ENCODE measurements around the gene MPI.
"Not testable (repeated sequence)": the region's sequence is repeated elsewhere in the genome, so short reads cannot be mapped to it uniquely, and the experiment has no call there.

MPI gene

DNA sequence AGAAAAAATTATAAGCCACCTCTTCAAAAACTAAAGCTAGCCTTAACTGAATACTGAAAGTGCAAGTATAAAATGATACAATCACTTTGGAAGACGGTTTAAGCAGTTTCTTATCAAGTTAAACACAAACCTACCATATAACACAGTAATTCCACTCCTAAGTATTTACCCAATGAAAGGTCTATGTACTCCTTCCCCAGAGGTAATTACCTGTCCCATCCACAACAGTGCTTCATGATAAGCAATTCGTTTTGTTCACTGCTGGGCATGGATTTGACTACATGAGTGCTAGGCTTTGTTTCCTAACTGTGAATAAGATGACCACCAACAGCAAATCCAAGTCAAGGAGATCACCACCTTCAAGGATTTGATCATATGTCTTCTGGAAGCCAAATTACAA is 43.7 kb downstream of the MPI start:
- DNase-seq (ENCODE audit: low read depth in 2 of 2) = no peak

DNA sequence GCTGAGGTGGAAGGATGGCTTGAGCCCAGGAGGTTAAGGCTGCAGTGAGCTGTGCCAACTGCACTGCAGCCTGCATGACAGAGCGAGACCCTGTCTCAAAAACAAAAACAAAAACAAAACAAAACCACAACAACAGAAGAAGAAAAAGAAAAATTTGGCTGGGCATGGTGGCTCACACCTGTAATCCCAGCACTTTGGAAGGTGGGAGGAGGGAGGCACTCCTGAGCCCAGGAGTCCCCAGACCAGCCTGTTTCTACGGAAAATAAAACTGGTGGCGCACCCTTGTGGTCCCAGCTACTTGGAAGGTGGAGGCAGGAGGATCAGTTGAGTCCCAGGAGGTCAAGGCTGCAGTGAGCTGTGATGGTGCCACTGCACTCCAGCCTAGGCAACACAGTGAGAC is 45.4 kb downstream of the MPI start:
- DNase-seq (ENCODE audit: low read depth in 2 of 2) = not testable (repeated sequence)

DNA sequence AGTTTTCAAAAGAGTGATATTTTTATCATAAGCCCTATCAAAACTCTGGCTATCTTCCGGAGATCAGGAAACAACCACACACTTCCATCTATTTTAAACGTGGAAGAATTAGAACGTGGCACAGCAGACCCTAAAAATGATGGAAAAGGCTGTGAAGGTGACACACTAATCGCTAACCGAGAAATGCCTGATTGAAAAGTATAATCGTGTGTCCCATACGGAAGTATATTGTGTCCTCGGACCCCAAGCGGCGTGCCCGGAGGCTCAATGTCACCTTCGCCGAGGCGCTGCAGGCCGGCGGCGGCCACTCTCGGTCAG is 47.4 kb downstream of the MPI start:
- no peak for DNase-seq (ENCODE audit: low read depth in 2 of 2)

DNA sequence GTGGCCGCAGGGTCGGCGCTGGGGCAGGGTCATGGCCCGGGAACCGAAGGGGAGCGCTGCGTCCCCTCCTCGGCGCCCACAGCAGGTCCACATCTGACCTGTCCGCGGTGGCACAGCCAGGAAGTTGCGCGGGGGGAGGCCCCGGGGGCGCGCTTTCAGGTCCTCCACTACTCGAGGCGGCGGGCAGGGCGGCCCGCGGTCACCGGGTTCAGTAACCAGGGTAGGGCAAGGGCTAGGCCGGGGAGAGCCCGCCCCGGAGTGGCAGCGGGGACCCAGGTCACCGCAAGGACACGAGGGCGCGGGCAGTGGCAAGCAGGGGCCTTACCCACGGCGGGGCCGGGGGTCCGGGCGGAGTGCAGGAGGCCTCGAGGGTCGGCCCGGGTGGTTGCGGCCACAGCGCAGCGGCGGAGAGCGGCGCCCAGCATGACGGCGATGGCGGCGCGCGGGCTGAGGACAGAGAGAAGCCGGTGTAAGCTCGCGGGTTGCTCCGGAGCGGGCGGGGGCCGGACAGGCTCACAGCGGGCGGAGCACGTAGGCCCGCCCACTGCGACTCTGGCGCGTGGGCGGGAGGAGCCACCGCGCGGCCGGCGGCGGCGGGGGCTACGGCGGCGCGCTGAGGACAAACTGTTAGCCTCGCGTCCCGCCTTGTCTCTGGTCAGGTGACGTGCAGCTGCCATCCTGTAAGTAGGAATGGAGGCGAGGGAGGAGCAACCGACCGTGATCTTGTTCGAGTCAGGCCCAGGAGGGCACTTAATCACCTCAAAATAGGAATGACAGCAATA is 47.9 kb downstream of the MPI start, which contains the start of gene COX5A:
TSS of gene COX5A (minus strand) at position 484 of the 782 bp plus-strand sequence. CDS start at position 425, 59 bp downstream.
- peak; percentile 81 to 84 for DNase-seq (ENCODE audit: low read depth in 2 of 2)

DNA sequence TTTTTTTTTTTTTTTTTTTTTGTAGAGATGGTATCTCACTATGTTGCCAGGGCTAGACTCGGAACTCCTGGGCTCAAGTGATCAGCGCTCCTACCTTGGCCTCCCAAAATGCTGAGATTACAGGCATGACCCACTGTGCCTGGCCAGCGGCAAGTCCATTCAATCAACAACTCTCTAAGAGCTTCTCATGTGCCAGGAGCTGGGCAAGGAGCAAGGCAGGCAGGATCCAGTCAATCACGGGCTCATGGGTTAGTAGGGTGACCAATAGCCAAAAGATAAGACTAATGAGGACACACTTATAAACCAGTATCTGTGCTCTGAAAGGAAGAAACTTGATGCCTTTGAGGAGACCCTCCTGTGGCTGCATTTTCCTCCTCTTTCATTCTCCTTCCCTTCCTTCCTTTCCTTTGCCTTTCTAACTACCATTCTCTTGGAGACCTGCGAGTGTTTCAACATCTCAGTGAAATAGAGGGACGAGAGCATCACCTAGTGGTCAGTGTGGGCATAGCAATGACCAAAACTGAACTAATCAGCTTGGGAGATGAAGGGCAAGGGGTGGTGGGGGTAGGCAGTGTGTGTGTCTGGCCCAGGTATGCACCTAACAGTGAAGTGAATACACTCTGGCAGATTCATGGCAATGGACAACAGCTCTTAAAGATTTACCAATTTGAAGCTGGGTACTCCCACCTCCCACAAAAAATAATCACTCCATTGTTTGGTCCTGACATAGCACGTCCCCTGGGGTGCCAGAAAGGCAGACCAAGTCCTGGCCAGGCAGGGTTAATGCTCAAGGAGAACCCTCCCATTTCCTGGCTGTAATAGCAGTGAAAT is 60.5 kb downstream of the MPI start:
- peak; percentile 56 to 60 for DNase-seq (ENCODE audit: low read depth in 2 of 2)

DNA sequence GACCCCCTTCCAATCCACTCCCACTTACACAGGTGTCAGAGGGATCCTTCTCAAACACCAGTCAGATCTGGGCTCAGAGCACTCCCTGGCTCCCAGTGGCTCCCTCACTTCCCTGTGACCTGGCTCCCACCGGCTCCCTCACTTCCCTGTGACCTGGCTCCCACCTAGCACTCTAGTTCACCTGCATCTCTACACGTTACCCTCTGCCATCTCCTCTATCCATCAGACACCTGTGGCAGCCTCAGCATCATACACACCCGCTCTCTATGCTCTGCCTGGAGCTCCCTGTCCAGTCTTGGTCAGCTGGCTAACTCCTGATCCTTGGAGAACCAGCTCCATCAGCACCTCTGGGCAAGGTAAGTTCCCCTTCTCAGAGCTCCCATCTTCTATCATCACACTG is 61.2 kb downstream of the MPI start:
- DNase-seq (ENCODE audit: low read depth in 2 of 2) = no peak

Measured in activated CD8-positive, alpha-beta memory T cell treated with anti-CD3 and anti-CD28 coated beads for 4 hours (primary cell).